ENCODE data around the gene RIC8A.

The RIC8A gene

DNA sequence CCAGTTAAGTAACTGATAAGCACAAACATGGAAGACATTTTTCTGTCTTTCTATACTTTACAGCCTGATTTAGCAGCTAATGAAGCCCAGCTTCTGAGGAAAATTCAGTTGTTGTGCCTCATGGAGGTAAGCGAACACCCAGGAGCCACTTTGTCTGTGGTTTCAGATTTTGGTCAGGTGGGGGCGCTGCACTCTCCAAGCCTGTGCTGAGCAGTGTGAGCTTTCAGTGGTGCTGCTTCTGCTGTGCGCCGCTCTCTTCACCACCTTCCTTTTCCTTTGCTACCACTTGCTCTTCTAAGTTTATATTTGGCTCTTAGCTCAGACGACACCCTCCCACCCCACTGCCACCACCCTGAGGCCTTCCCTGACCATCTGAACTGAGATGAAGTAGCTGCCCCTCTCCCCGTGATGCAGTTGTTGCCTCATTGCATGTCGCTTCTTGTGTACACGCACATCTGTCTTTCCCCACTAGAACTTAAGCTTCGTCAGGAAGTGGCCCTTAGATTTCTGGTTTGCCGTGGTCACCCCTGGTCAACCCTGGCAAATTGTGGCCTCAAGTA, 43.3 kb downstream of the RIC8A start:
- DNase-seq = peak; percentile 9

DNA sequence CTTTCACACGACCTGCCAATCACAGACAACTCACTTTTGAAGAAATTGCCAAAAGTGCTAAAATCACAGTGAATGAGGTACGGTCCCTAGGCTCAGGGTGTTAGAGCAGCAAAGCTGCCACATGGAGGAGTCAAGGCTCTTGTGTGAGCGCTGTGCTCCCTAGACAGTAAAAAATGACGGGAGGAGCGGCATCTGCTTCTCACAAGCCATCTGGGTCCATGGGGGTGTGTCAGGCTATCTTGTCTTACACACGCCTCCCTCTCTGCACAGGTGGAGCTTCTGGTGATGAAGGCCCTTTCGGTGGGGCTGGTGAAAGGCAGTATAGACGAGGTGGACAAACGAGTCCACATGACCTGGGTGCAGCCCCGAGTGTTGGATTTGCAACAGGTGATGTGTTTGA, 44.0 kb downstream of the RIC8A start:
- no peak for DNase-seq

DNA sequence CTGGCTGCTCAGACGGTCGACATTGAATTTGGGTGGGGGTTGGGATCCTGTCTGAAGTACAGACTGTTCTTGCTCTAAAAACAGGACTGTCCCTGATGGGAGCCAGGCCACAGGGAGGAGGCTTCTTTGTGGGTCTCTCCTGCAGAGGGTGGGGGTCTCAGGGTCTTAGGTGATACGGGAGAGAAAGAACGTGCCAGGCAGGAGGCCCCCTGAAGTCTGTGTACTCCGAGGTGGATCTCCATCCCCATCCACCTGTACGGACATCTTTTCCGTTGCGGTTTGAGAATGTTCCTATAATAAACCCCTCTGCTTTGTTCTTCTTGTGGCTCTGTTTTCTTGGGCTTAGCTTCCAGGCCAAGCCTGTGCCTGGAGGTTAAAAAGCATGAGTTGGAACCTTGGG, 45.2 kb downstream of the RIC8A start:
- no peak for DNase-seq

GRCh38 chr11:253160-253885, 45.8 kb downstream of the RIC8A start:
- no peak for DNase-seq

DNA sequence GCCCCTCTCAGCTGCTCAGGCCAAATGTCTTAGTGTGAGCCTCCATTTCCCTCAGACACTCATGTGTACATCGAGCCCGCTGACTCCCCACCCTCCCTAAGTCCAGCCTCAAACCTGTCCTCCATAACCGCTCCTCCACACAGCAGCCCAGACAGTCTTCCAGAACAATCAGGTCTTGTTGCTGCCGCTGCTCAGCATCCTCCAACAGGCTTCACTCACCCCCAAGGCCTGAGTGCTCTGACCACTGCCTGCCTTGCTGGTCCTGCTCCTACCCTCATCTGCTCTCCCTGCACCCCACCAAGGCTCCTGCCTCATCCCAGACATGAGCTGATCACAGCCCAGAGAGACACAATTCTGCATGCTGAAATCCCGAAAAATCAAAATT, 46.4 kb downstream of the RIC8A start:
- no peak for DNase-seq

DNA sequence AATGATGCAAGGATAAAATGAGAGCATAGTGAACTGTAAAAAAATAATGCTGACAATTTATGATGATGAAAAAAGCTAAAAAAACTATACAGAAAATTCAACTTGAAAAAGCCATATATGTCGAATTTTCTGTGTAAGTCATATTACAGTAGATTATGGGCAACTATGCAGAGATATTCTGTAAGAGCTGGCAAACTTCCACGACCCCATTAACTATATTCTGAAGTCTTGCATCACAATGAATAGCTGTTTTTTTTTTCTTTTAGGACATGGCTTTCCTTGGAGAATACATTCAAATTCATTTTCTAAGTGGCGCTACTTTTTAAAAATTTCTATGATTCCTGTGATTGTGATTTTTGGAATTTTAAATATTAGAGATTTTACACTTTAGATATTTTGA, 47.7 kb downstream of the RIC8A start:
- no peak for DNase-seq

DNA sequence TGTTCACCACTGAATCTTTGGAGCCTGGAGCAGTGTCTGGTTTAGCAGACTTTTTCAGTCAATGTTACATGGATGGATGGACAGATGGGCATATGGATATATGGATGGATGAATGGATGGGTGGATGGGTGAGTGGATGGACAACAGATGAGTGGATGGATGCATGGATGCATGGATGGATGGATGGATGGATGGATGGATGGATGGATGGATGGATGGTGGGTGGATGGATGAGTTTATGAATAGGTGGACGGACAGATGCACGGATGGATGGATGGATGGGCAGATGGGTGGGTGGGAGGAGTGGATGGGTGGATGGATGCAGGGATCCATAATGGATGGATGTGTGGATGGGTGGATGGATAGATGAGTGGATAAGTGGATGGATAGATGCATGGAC, 48.3 kb downstream of the RIC8A start:
- DNase-seq = no peak

- no peak for DNase-seq
These were observed 49.6 kb downstream of the RIC8A start for GRCh38 chr11:256952-257737.

DNA sequence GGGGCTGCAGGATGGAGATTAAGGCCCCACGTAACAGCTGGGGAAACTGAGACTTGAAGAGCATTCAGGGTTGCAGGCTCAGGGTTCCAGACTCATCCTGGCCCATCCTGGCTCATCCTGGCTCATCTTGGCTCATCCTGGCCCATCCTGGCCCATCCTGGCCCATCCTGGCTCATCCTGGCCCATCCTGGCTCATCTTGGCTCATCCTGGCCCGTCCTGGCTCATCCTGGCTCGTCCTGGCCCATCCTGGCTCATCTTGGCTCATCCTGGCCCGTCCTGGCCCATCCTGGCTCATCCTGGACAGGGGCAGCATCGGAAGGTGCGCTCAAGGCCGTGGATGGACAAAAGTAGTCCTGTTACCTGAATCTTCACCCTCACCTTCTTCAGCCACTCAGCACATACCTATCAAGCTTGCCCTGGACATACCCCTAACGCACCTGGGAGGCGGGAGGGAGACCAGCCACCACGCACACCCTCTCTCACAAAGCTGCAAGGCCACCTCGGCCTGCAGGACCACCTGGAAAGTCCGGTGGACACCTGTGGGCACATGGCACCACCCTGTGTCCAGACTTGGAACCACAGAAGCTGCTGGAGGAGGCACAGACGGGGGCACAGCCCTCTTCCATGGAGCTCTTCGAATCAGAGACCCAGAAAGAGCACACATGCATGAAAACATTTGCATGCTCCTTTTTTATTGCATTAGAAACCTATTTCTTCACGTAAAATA, 50.4 kb downstream of the RIC8A start:
- DNase-seq = no peak

DNA sequence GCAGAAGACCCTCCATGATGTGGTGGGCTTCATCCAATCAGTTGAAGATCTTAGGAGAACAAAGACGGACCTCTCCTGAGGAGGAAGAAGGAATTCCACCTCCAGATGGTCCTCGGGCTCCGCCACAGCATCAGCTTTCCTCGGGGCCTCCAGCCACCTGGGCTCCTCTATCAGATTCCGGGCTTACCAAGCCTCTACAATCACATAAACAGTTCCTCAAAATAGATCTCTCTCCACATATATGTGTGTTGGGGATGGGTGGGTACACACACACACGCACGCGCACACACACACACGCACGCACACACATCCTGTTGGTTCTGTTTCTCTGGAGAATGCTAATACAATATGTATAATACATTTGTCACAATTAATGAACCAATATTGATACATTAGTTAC, 51.9 kb downstream of the RIC8A start:
- DNase-seq = no peak

- no peak for DNase-seq
These were observed 54.1 kb downstream of the RIC8A start for GRCh38 chr11:261624-262023.
